Ovary (tissue), 9 donors: ENCODE measurements around the gene BMP2K. TPM values are rescaled to one million over a fixed set of nuclear protein-coding genes. Genes with fewer than 3 reads are reported as not detected.

ENCODE experiments used
- DNase-seq, 5 donors: peaks; one replicate each; pipeline ENCODE4 v3.0.0-alpha.2; 2019 to 2020
- H3K27ac ChIP-seq, 2 donors: fragments of 200-600 bp; one replicate each; pipeline versions ENCODE4 v1.5.1 to v1.8.0; 2019 to 2022
- H3K27me3 ChIP-seq: fragments of 200-600 bp; one replicate; pipeline ENCODE4 v1.8.0; 2022
- H3K36me3 ChIP-seq: fragments of 200-600 bp; sonication (generic); one replicate; pipeline ENCODE4 v1.5.1; 2019
- H3K4me1 ChIP-seq: one replicate; pipeline ENCODE4 v1.8.1; 2013; ENCODE audit warnings: mild to moderate bottlenecking, moderate library complexity; ENCODE audit not compliant: insufficient read depth
- H3K4me3 ChIP-seq: fragments of 200-600 bp; sonication (generic); one replicate; pipeline ENCODE4 v1.5.1; 2017
- H3K9me3 ChIP-seq, 2 donors: fragments of 200-600 bp in 1 of 2; sonication (generic) in 1 of 2; one replicate each; pipeline versions ENCODE4 v1.5.1 to v1.8.1; 2013 to 2019; ENCODE audit warnings: mild to moderate bottlenecking in 1 of 2, moderate library complexity in 1 of 2
- EP300 ChIP-seq: sonication (generic); formaldehyde crosslinking; IDR thresholded peaks from one replicate; pipeline ENCODE4 v1.6.1; 2017; ENCODE audit warnings: antibody characterized with exemption
- POLR2A ChIP-seq: fragments of 450-650 bp; IDR thresholded peaks from one replicate; pipeline ENCODE4 v1.6.1; 2017; ENCODE audit warnings: antibody characterized with exemption, mild to moderate bottlenecking, moderate library complexity
- WGBS, 3 donors: extraction: QIAGEN DNeasy Blood & Tissue Kit in 1 of 3; methylation state at CpG; one replicate each; pipeline versions ENCODE4 v1.1.5 to v1.1.7; 2013 to 2017; 5-methylcytosine and 5-hydroxymethylcytosine counted together
- intact Hi-C, 4 donors: fragments of 100-400 bp; cut with DNase I; formaldehyde crosslinking; loops; one replicate each; pipeline versions ENCODE4 v1.11.0 to v1.15.1; 2022 to 2023
- polyA plus RNA-seq, 2 donors: library from polyadenylated mRNA; stranded (reverse); fragments of 200-250 nt in 1 of 2; fragments of 350-450 nt in 1 of 2; fragmentation: Illumina TruSeq in 1 of 2; extraction: RNeasy Lipid Tissue Mini Kit (QIAGEN cat#74804) in 1 of 2; gene quantifications; one replicate each; pipeline ENCODE4 v1.2.3, GENCODE V29; 2013 to 2014
- total RNA-seq, 7 donors: library from RNA; depleted of rRNA in 2 of 7; stranded (reverse); fragments of >200 nt in 2 of 7; fragmentation: NEBNext Ultra II Directional in 3 of 7; extraction: Animal tissue kit (Norgen Biotek cat#: 25700) in 3 of 7; gene quantifications; one replicate each; pipeline versions ENCODE4 v1.1.0 to v1.2.4, GENCODE V29; 2016 to 2023
- TF ChIP-seq, protein P1 (sequence below), 3 donors: fragments of 450-650 bp in 2 of 3; fragments of 200-600 bp in 1 of 3; IDR thresholded peaks; one replicate each; pipeline versions ENCODE4 v1.5.1 to v1.8.0; 2016 to 2022; ENCODE audit warnings: antibody characterized with exemption in 3 of 3, mild to moderate bottlenecking in 1 of 3
- donor health status: DM: no; HTN: no; CAD: no; lungs with moderate emphysema.
- donor health status: DM: no; HTN: no; CAD: no.
- donor health status: Bipolar disorder and iron deficiency.
- donor health status: DM: yes; HTN: yes; CAD: no.
- donor health status: DM: no; HTN: no; CAD: no.
- donor health status: DM: yes; HTN: yes; CAD: no.

Gene BMP2K
- total and polyA plus RNA-seq, 9 donors = 4.8 to 57.3 (median 21.2) TPM

DNA sequence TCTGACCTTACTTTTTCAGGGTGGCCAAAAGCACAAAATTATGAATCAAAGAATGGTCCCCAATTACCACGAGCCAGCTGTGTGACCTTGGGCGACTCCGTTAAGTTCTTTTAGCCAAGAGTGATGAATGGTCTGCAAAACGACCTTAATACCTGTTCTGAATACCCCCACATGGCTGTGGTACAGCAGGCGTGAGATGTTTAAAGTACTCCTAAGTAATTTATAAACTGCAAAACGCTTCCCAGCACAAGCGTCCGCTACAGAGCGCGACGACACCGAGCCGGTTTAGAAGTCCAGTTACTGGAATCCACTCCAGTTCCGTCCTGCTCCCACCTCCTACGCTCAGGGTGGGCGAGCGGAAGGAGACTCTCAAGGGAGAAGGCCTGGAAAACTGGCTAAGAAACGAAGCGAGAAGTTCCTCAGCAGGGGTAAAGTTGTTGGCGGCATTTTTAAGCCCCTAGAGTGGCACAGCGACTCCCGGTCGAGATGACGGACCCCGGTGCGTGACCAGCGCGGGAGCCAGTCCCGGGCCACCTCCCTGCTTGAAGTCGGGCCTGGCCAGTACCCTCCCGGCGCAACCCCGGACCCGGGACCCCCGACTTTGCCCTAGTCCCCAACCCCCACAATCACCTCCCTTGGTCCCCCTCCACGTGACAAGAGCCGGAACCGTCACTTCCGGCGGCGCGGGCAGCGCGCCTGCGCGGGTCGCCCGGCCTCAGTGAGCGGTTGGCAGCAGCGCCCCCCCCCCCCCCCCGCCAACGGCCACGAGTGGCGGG lies 659 bp upstream of the BMP2K start:
- Histone ChIP-seq H3K36me3 (no peaks in the 10 kb centered on the region), H3K4me3 (peak overlapping the region; percentile 70), H3K27me3 (no peaks in the 10 kb centered on the region), H3K9me3 (no peaks in the 10 kb centered on the region), H3K4me1 (peaks cover 3% of the 10 kb centered on the region), H3K27ac (peak overlapping the region; percentile 97 to 99)
- DNase-seq = peak; percentile 88 to 93 (median 91)
- intact Hi-C loops = no loop called here
- TF ChIP-seq EP300 (peak; percentile 27), POLR2A (peak; percentile 28)
- TF ChIP-seq, protein P1, sequence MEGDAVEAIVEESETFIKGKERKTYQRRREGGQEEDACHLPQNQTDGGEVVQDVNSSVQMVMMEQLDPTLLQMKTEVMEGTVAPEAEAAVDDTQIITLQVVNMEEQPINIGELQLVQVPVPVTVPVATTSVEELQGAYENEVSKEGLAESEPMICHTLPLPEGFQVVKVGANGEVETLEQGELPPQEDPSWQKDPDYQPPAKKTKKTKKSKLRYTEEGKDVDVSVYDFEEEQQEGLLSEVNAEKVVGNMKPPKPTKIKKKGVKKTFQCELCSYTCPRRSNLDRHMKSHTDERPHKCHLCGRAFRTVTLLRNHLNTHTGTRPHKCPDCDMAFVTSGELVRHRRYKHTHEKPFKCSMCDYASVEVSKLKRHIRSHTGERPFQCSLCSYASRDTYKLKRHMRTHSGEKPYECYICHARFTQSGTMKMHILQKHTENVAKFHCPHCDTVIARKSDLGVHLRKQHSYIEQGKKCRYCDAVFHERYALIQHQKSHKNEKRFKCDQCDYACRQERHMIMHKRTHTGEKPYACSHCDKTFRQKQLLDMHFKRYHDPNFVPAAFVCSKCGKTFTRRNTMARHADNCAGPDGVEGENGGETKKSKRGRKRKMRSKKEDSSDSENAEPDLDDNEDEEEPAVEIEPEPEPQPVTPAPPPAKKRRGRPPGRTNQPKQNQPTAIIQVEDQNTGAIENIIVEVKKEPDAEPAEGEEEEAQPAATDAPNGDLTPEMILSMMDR (IDR thresholded peaks at IDR 0.05) = no peak
- WGBS, 3 donors = 0% methylated on average over 35 to 54 of the region's 54 CpGs

DNA sequence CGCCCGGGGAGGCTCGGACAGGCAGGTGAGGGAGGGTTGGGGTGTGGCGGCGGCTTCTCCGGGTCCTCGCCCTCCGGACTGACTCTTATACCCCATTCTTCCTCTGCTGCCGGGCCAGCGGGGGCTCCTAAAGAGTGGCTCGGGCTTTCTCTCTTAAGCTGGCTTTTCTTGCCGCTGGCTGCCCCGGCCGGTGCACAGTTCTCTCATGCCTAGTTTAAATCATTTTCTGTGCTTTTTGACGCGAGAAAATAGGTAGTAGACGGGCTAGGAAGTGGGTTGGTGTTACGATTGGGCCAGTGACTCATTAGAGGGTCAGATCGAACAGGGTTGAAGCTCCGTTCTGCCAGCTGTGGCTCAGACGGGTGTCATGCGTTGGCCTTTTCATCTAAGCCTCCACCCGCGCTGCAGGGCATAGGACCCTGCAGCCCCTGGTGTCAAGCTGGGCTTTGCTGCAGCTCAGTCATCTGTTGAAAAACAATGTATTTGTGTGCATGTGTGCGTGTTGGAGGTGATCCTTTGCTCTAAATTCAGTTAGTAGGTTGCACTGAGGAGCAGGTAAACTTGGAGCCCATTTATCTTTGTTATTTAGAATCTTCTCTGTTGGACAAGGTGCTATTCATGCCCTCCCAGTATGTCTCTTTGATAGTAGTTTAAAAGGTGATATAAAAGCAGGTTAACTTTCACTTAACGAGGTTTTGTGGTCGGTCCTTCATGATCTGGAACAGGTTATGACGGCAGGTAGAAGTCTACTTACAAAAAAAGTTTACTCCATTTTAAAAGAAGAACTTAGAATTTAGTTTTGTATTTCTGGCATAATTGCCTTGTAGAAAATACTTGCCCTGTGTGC lies 802 bp downstream of the BMP2K start:
- Histone ChIP-seq H3K4me3 (peak overlapping the region; percentile 70), H3K27ac (peak overlapping the region; percentile 97 to 99), H3K27me3 (no peaks in the 10 kb centered on the region), H3K4me1 (peaks cover 3% of the 10 kb centered on the region), H3K36me3 (no peaks in the 10 kb centered on the region), H3K9me3 (no peaks in the 10 kb centered on the region)
- intact Hi-C loops = no loop called here
- WGBS, 3 donors = 6 to 7% (median 6%) methylated on average over 25 to 28 of the region's 28 CpGs
- DNase-seq = peak in 2 of 5 donors; percentile 9 to 25
- no peak for TF ChIP-seq POLR2A

DNA sequence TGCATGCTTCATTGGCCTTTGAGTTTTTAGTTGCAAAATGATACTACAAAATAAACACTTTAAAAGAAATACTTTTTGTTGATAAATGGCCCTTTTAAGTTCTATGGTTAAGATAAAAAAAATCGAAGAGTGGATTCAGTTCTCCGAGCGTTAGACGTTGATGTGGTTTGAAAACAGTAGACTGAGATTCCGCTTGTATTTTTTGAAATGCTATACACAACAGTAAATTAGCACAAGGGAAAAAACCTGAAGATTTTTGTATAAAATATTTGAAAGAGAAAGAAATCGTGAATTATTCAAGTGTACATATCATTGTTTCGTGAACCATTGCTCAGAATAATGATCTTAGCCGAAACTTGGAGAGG lies 1.4 kb downstream of the BMP2K start:
- Histone ChIP-seq H3K4me3 (peak overlapping the region; percentile 70), H3K27ac (no peak overlapping the region), H3K4me1 (peaks cover 3% of the 10 kb centered on the region), H3K9me3 (no peaks in the 10 kb centered on the region), H3K36me3 (no peaks in the 10 kb centered on the region), H3K27me3 (no peaks in the 10 kb centered on the region)
- 83 to 86% (median 85%) methylated on average over 8 of the region's 8 CpGs for WGBS, 3 donors
- intact Hi-C loops = no loop called here
- no peak for DNase-seq
- TF ChIP-seq POLR2A = no peak
- no peak for TF ChIP-seq EP300

DNA sequence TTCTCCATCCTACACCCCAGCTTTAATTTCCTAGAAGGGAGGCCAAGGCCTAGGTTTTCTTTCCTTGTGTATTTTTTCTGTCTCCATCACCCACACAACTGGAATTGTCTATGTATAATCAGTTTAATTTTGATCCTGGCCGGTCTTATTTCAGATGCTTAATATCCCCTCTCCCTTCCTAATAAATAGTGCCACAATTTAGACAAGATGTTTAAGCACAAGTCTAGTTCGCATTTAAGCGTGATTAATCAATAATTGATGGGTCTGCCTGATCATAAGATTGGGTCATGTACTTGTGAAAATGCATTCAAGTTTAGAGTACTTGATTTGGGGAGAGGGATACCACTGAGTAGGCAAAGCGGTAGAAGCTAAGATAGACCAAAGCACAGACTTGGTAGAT lies 2.4 kb downstream of the BMP2K start:
- DNase-seq = no peak
- Histone ChIP-seq H3K27me3 (no peaks in the 10 kb centered on the region), H3K27ac (no peak overlapping the region), H3K4me1 (peaks cover 3% of the 10 kb centered on the region), H3K36me3 (no peaks in the 10 kb centered on the region), H3K9me3 (no peaks in the 10 kb centered on the region), H3K4me3 (no peak overlapping the region)
- intact Hi-C loops = no loop called here
- 93 to 98% (median 97%) methylated on average over 4 of the region's 4 CpGs for WGBS, 3 donors
- TF ChIP-seq EP300 (no peak), POLR2A (no peak)
- TF ChIP-seq, protein P1 (IDR thresholded peaks at IDR 0.05) = no peak

DNA sequence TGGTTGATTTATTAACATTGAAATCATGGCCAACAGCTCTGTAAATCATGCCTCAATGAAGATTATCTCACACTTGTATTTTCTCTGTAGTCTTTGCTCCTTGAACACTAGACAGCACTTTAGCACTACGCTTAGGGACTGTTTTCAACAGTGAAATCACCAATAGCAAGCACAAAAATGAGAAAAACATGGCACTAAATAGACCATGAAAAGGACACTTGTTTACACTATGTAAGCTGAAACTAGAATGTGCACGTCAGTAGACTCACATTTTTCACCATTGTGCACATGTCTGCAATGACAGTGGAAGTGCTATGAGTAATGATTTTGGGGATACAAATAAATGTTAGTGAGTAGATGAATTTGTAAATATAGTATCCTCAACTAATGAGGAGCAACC lies 3.1 kb downstream of the BMP2K start:
- Histone ChIP-seq H3K27me3 (no peaks in the 10 kb centered on the region), H3K4me3 (no peak overlapping the region), H3K27ac (no peak overlapping the region), H3K4me1 (peaks cover 4% of the 10 kb centered on the region), H3K9me3 (no peaks in the 10 kb centered on the region), H3K36me3 (no peaks in the 10 kb centered on the region)
- 88 to 95% (median 92%) methylated on average over 2 of the region's 2 CpGs for WGBS, 3 donors
- intact Hi-C loops = no loop called here
- DNase-seq = no peak
- TF ChIP-seq, protein P1 (IDR thresholded peaks at IDR 0.05) = no peak
- TF ChIP-seq EP300 (no peak), POLR2A (no peak)
